Nephron (organoid): Measurements from ENCODE around the gene MRPS22.
"Not testable (repeated sequence)": the region's sequence is repeated elsewhere in the genome, so short reads cannot be mapped to it uniquely, and the experiment has no call there.

Source experiments
- H3K27ac Mint-ChIP-seq, 3 experiments: 2 replicates each; pipeline ENCODE4 v1.8.0; 2020; ENCODE audit warnings: mixed read lengths in 3 of 3, mild to moderate bottlenecking in 2 of 3, moderate library complexity in 1 of 3
- H3K27me3 Mint-ChIP-seq: 2 replicates; pipeline ENCODE4 v1.8.0; 2021; ENCODE audit warnings: low read depth, mild to moderate bottlenecking, moderate library complexity, mixed read lengths
- H3K36me3 Mint-ChIP-seq: 2 replicates; pipeline ENCODE4 v1.8.0; 2020; ENCODE audit warnings: low read depth, mixed read lengths
- H3K4me1 Mint-ChIP-seq: 2 replicates; pipeline ENCODE4 v1.8.0; 2020; ENCODE audit warnings: mixed read lengths
- H3K4me3 Mint-ChIP-seq, 3 experiments: 2 replicates each; pipeline ENCODE4 v1.8.0; 2020; ENCODE audit warnings: mild to moderate bottlenecking in 3 of 3, mixed read lengths in 3 of 3, moderate library complexity in 2 of 3
- H3K9me3 Mint-ChIP-seq: 2 replicates; pipeline ENCODE4 v1.8.0; 2020; ENCODE audit warnings: mixed read lengths
- TF ChIP-seq, protein P1 (sequence below), 3 experiments: fragments of 200-600 bp; sonication (generic); IDR thresholded peaks; one replicate each; pipeline ENCODE4 v1.5.0; 2021; ENCODE audit warnings: antibody characterized with exemption in 3 of 3; ENCODE audit not compliant: unreplicated experiment in 3 of 3

The MRPS22 gene

GRCh38 chr3:139394116-139394515 lies 50.3 kb downstream of the MRPS22 start:
- H3K4me1 Mint-ChIP-seq = peaks cover 22% of the 10 kb centered on the region
- no peak overlapping the region for H3K27ac Mint-ChIP-seq
- TF ChIP-seq, protein P1, sequence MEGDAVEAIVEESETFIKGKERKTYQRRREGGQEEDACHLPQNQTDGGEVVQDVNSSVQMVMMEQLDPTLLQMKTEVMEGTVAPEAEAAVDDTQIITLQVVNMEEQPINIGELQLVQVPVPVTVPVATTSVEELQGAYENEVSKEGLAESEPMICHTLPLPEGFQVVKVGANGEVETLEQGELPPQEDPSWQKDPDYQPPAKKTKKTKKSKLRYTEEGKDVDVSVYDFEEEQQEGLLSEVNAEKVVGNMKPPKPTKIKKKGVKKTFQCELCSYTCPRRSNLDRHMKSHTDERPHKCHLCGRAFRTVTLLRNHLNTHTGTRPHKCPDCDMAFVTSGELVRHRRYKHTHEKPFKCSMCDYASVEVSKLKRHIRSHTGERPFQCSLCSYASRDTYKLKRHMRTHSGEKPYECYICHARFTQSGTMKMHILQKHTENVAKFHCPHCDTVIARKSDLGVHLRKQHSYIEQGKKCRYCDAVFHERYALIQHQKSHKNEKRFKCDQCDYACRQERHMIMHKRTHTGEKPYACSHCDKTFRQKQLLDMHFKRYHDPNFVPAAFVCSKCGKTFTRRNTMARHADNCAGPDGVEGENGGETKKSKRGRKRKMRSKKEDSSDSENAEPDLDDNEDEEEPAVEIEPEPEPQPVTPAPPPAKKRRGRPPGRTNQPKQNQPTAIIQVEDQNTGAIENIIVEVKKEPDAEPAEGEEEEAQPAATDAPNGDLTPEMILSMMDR (IDR thresholded peaks at IDR 0.05; ENCODE audit: unreplicated experiment in 3 of 3) = no peak
- H3K9me3 Mint-ChIP-seq = no peaks in the 10 kb centered on the region
- H3K4me3 Mint-ChIP-seq = no peak overlapping the region
- no peaks in the 10 kb centered on the region for H3K27me3 Mint-ChIP-seq
- H3K36me3 Mint-ChIP-seq = peaks cover 1% of the 10 kb centered on the region

DNA sequence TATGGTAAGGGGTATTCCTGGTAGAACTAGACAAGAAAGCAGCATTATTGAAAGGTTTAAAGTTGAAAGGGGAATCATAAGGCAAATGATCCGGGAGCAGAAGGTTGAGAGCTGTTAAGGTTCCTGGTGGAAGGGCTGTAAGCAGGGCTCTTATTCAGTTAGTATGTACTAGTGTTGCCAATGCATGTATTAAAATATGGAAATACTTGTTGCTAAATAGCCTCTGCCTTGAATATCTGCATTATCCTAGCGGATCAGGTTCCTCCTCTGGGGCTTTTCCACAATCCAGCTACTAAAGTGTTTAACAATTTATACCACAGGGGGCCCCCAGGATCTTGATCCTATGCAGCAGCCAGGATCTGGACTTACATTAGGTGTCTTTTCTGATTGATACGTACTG lies 52.9 kb downstream of the MRPS22 start:
- TF ChIP-seq, protein P1 (IDR thresholded peaks at IDR 0.05; ENCODE audit: unreplicated experiment in 3 of 3) = no peak
- Mint-ChIP-seq H3K4me1 (peaks cover 2% of the 10 kb centered on the region), H3K36me3 (peaks cover 20% of the 10 kb centered on the region), H3K27ac (no peak overlapping the region), H3K9me3 (peaks cover 16% of the 10 kb centered on the region), H3K27me3 (no peaks in the 10 kb centered on the region), H3K4me3 (no peak overlapping the region)

GRCh38 chr3:139401155-139401554 lies 57.3 kb downstream of the MRPS22 start:
- not testable (repeated sequence) for H3K27ac Mint-ChIP-seq, H3K4me1 Mint-ChIP-seq, H3K27me3 Mint-ChIP-seq, H3K4me3 Mint-ChIP-seq
- peaks cover 63% of the 10 kb centered on the region for H3K36me3 Mint-ChIP-seq
- peaks cover 54% of the 10 kb centered on the region for H3K9me3 Mint-ChIP-seq
